Large intestine (tissue), 3 donors: ENCODE measurements around the gene CDH23. TPM values are rescaled to one million over a fixed set of nuclear protein-coding genes. Genes with fewer than 3 reads are reported as not detected.

Experiments used
- DNase-seq, 2 donors: peaks; one replicate each; pipeline versions ENCODE4 v3.0.0 to v3.0.0-alpha.2; 2013
- H3K27ac ChIP-seq: one replicate; pipeline ENCODE4 v1.5.1; 2013; ENCODE audit warnings: low read length
- H3K27me3 ChIP-seq: 2 replicates; pipeline ENCODE4 v1.6.1; 2013; ENCODE audit warnings: low read length; ENCODE audit not compliant: control insufficient read depth, insufficient read depth
- H3K36me3 ChIP-seq: 2 replicates; pipeline ENCODE4 v1.6.1; 2013; ENCODE audit warnings: low read length; ENCODE audit not compliant: control insufficient read depth, insufficient read depth
- H3K4me1 ChIP-seq: one replicate; pipeline ENCODE4 v1.6.1; 2013; ENCODE audit warnings: low read length; ENCODE audit not compliant: control insufficient read depth, insufficient read depth
- H3K4me3 ChIP-seq: one replicate; pipeline ENCODE4 v1.5.1; 2013; ENCODE audit warnings: low read length
- H3K9me3 ChIP-seq: one replicate; pipeline ENCODE4 v1.6.1; 2013; ENCODE audit warnings: mild to moderate bottlenecking, low read depth, low read length, moderate library complexity; ENCODE audit not compliant: control insufficient read depth
- WGBS: methylation state at CpG from one replicate; pipeline ENCODE4 v1.1.5; 2013; ENCODE audit warnings: low lambda C conversion rate; ENCODE audit not compliant: insufficient coverage; 5-methylcytosine and 5-hydroxymethylcytosine counted together
- polyA plus RNA-seq: library from polyadenylated mRNA; unstranded; fragments of 120-200 nt; gene quantifications from one replicate; pipeline ENCODE4 v1.2.1, GENCODE V29; 2013

Gene CDH23
- polyA plus RNA-seq, 1 donor, result 1.7 TPM

DNA sequence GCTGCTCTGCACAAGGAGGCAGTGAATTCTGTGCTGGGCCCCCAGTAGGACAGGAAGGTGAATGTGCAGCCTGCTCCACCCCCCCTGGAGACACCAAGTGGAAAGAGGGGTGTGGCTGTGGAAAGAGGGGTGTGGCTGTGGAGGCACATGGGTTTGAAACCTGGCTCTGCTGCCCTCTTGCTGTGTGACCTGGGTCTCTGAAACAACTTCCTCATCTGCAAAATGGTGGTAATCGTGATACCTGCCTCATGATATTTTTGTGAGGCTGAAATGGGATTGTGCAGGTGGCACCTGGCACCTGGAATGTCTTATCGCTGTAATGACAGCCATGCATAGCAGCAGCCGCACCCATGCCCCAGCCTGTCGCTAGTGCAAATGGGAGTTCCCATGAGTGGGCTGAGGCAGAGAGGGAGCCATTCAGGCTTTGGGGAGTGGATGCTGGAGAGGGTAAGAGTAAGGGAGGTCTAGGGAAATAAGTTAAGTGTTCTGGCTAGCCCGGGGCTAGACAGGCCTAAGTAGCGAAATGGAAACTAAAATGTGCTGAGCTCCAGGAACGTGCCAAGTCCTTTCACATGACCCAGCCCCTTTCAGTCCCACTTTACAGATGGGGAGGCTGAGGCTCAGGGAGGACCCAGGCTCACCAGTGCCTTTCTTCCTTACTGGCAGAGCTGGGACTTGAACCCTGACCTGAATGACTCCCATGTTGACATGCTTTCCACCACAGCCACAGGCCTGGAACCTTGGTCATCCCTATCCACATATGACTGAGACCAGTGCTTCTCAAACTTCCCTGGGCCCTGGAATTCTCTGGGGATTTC, 287.8 kb downstream of the CDH23 start:
- no peaks in the 10 kb centered on the region for H3K27me3 ChIP-seq
- H3K27ac ChIP-seq, result no peak overlapping the region
- no peaks in the 10 kb centered on the region for H3K4me1 ChIP-seq
- WGBS, result 100% methylated on average over 1 of the region's 7 CpGs
- H3K36me3 ChIP-seq, result no peaks in the 10 kb centered on the region
- H3K4me3 ChIP-seq, result no peak overlapping the region
- DNase-seq, result peak; percentile 16 to 41
- H3K9me3 ChIP-seq, result peaks cover 9% of the 10 kb centered on the region

DNA sequence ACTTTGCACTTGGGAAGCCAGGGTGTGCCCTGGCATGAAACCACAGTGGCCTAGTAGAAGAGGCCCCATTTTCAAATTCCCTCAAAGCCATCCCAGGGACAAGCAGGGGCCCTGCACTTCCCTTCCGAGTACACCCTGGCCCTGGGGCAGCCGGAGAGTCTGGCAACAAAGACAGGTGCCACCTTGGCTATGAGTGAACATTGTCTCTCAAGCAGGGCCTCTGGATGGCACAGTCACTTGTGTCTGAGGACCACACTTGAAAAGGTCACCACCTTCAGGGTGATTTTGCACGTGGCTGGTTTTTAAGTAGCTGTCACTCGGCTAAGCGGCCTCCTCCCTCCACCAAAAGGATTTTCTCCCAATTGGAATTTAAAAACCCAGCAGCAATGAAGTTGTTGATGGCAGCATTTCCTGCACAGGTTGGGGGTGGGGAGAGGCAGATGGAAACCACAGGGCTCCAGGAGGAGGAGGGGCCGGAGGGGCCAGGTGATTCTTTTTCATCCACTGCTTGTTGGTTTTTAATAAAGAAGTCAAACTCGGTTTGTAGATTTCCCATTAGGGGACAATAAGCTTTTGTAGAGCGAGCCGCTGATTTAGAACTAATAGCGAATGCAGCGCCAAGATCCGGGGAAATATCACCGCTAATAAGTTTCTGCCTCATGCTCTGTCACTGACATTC, 289.0 kb downstream of the CDH23 start:
- H3K27ac ChIP-seq, result no peak overlapping the region
- H3K36me3 ChIP-seq, result no peaks in the 10 kb centered on the region
- no peaks in the 10 kb centered on the region for H3K4me1 ChIP-seq
- no peak overlapping the region for H3K4me3 ChIP-seq
- no peak for DNase-seq
- H3K27me3 ChIP-seq, result no peaks in the 10 kb centered on the region
- H3K9me3 ChIP-seq, result peaks cover 9% of the 10 kb centered on the region
- no CpG with 5 or more reads among the region's 13 CpGs for WGBS

DNA sequence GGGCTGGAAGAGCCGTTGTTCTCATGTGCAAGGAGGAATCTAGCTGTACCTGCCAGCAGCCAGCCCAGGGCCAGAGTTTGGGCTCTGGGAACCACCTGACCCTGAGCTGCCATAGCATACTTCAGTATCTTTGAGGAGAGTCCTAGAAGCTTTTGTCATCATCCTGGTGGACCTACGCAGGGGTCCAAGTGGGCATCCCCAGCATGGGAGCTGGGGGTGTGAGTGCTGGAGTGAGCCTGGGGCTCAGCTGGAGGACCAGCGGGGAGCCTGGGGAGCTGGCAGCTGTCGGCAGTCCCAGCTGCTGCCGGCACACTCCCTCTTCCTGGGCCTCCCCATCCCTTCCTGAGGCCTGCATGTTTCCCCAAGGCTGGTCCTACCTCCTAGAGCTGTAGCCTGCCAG, 290.4 kb downstream of the CDH23 start:
- H3K4me3 ChIP-seq, result no peak overlapping the region
- no CpG with 5 or more reads among the region's 5 CpGs for WGBS
- H3K27ac ChIP-seq, result no peak overlapping the region
- no peak for DNase-seq
- H3K4me1 ChIP-seq, result no peaks in the 10 kb centered on the region
- H3K27me3 ChIP-seq, result no peaks in the 10 kb centered on the region
- peaks cover 9% of the 10 kb centered on the region for H3K9me3 ChIP-seq
- no peaks in the 10 kb centered on the region for H3K36me3 ChIP-seq

DNA sequence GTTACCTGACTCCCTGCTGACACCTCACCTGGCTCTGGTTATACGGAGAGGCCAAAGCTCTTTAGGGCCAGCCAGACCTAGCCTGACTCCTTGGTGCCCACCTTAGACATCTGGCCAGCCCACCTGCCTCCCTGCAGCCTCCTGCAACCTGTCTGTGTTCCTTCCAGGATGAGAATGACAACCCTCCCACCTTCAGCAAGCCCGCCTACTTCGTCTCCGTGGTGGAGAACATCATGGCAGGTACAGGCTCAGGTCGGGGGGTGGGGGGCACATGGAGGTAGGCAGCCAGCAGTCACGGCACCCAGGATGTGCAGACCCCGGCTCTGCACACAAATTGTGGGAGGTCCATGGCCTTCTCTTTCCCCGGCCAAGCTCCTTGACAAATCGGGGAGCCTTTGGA, 290.8 kb downstream of the CDH23 start:
- no peaks in the 10 kb centered on the region for H3K4me1 ChIP-seq
- no peak overlapping the region for H3K4me3 ChIP-seq
- no peak overlapping the region for H3K27ac ChIP-seq
- no CpG with 5 or more reads among the region's 9 CpGs for WGBS
- H3K9me3 ChIP-seq, result peaks cover 9% of the 10 kb centered on the region
- no peaks in the 10 kb centered on the region for H3K27me3 ChIP-seq
- DNase-seq, result no peak
- H3K36me3 ChIP-seq, result no peaks in the 10 kb centered on the region

DNA sequence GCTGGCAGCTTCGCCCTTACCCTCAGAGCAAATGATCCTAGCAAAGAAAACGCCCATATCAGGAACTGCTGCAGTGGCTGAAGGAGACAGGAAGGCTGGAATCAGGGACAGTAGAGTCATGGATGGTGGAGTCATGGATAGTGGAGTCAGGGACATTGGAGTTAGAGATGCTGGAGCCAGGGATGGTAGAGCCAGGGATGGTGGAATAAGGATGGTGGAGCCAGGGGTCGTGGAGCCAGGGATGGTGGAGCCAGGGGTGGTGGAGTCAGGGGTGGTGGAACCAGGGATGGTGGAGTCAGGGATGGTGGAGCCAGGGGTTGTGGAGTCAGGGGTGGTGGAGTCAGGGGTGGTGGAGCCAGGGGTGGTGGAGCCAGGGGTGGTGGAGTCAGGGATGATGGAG, 291.5 kb downstream of the CDH23 start:
- Histone ChIP-seq H3K4me3 (no peak overlapping the region), H3K9me3 (peaks cover 9% of the 10 kb centered on the region), H3K36me3 (no peaks in the 10 kb centered on the region), H3K27me3 (no peaks in the 10 kb centered on the region), H3K4me1 (no peaks in the 10 kb centered on the region), H3K27ac (no peak overlapping the region)
- 100% methylated on average over 2 of the region's 3 CpGs for WGBS
- no peak for DNase-seq

DNA sequence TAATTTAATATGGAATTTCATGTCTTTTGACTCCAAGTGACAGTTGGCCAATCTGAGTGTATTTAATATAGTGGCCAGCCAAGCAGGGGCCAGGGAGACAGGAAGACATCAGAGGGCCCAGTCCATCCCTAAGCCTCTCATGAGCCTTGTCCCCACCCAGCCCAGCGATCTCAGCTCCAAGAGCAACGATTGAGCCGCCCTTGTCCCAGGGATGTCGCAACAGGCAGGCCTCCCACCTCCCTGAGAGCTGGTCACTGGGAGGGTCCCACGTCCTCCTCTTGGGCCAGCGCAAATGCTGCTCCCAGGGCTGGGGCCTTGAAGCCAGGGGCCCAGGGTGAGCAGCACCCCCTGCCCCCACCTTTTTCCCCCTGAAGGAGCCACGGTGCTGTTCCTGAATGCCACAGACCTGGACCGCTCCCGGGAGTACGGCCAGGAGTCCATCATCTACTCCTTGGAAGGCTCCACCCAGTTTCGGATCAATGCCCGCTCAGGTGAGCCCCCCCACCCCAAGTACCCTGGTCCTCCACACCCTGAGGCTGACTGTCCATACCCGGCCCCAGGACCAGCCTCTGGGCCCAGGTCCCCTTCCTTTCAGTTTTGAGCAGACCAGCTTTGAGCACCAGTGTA, 293.5 kb downstream of the CDH23 start:
- H3K4me3 ChIP-seq, result no peak overlapping the region
- H3K4me1 ChIP-seq, result no peaks in the 10 kb centered on the region
- no peak overlapping the region for H3K27ac ChIP-seq
- no CpG with 5 or more reads among the region's 13 CpGs for WGBS
- DNase-seq, result no peak
- peaks cover 9% of the 10 kb centered on the region for H3K9me3 ChIP-seq
- H3K36me3 ChIP-seq, result no peaks in the 10 kb centered on the region
- no peaks in the 10 kb centered on the region for H3K27me3 ChIP-seq

DNA sequence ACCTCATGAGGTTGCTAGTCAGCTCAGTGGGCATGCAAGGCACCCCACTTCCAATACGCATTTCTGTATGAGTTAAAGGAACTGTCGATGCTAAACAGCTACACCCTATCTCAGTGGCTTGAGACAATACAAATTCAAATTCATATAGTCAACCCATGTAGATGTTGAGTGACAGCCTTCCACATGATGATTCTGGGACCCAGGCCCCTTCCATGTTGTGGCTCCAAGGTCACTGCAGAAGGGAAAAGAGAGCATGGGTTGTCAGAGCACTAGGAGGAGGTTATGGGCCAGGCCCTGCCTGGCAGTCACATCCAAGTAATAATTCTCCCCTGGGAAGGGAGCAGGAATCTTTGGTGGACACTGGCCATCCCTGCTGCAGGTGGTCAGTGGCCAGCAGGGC, 294.7 kb downstream of the CDH23 start:
- Histone ChIP-seq H3K9me3 (peaks cover 9% of the 10 kb centered on the region), H3K4me3 (no peak overlapping the region), H3K27ac (no peak overlapping the region), H3K36me3 (no peaks in the 10 kb centered on the region), H3K4me1 (peaks cover 2% of the 10 kb centered on the region), H3K27me3 (no peaks in the 10 kb centered on the region)
- DNase-seq, result no peak
- no CpG with 5 or more reads among the region's 2 CpGs for WGBS

DNA sequence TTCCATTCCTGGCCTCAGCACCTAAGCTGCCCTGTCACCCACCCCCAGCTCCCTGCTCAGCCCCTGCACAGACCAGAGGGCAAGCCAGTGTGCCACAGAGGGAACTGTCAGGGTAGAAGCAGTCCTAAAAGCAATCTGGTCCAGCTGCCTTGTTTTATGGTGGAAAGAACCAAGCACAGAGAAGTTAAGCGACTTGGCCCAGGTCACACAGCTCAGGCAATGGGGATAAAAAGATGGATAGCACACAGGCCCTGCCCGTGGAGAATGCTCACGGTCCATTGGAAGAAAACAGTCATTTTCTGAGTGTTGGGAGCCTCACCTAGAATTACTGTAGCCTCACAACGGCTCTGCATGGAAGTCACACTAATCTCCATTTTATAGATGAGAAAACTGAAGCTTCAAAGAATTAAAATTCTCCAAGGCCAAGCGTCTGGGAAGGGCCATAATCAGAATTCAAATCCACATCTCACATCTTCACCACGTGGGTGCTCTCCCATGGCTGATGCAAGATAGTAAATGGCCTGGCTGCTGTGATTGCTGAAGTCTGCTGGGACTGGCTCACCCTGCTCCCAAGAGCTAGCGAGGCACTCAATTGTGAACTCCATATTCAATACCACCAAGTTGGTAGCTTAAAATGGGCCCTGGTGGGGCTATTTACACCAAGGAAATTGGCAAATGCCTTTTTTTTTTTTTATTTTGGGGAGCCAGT, 296.0 kb downstream of the CDH23 start:
- WGBS, result 80% methylated on average over 1 of the region's 7 CpGs

DNA sequence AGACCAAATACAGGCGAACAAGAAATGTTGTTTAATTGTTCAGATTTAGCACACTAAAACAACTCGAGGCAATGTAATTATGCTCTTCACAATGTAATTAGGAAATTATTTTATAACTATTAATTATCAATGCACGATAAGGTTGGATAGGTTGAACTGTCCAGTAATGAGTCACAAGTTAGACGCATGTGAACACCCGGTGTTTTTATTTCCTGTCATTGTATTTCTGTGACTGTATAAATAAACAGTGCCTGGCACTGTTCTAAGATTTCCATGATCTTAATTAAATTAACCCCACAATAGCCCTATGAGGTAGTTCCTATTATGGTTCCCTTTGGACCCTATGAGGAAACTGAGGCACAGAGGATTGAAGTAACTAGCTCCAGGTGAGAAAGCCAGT, 296.7 kb downstream of the CDH23 start:
- peaks cover 8% of the 10 kb centered on the region for H3K4me1 ChIP-seq
- no peaks in the 10 kb centered on the region for H3K27me3 ChIP-seq
- H3K36me3 ChIP-seq, result no peaks in the 10 kb centered on the region
- WGBS, result 80% methylated on average over 1 of the region's 5 CpGs
- no peak for DNase-seq
- H3K27ac ChIP-seq, result no peak overlapping the region
- peaks cover 7% of the 10 kb centered on the region for H3K9me3 ChIP-seq
- H3K4me3 ChIP-seq, result no peak overlapping the region

More for the DNA sequence above, 296.0 kb downstream of the CDH23 start:
- no peak for DNase-seq
- Histone ChIP-seq H3K4me1 (peaks cover 8% of the 10 kb centered on the region), H3K27me3 (no peaks in the 10 kb centered on the region), H3K27ac (no peak overlapping the region), H3K4me3 (no peak overlapping the region), H3K36me3 (no peaks in the 10 kb centered on the region), H3K9me3 (peaks cover 9% of the 10 kb centered on the region)

DNA sequence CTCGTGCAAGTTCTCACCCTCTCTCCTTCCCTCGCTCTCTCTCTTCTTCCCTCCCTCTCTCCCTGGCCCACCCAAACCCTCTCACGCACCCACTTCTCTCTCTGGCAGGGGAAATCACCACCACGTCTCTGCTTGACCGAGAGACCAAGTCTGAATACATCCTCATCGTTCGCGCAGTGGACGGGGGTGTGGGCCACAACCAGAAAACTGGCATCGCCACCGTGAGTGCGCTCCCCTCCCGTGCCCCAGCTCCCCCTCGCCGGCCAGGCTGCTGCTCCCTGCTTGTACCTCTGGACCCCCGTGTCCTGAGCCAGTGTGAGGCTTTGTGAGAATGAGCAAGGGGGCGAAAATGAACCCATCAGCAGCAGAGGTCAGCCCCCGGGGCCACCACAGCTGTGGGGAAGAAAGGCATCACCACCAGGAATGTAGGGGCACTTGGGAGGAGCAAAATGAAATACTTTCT, 297.4 kb downstream of the CDH23 start:
- Histone ChIP-seq H3K4me3 (no peak overlapping the region), H3K27me3 (no peaks in the 10 kb centered on the region), H3K27ac (no peak overlapping the region), H3K36me3 (no peaks in the 10 kb centered on the region), H3K9me3 (no peaks in the 10 kb centered on the region), H3K4me1 (peaks cover 8% of the 10 kb centered on the region)
- WGBS, result 100% methylated on average over 1 of the region's 18 CpGs
- no peak for DNase-seq
